Measurements from ENCODE around the gene CHRNB1.
"Not testable (repeated sequence)": the region's sequence is repeated elsewhere in the genome, so short reads cannot be mapped to it uniquely, and the experiment has no call there.

The CHRNB1 gene

GRCh38 chr17:7465597-7466275 lies 20.9 kb downstream of the CHRNB1 start:
- Histone ChIP-seq H3K27me3 (ENCODE audit: control insufficient read depth in 5 of 5, insufficient read depth in 4 of 5, low read length in 5 of 5) (no peaks in the 10 kb centered on the region), H3K4me3 (ENCODE audit: low read depth in 1 of 5, low read length in 5 of 5) (no peak overlapping the region), H3K4me1 (ENCODE audit: control insufficient read depth in 5 of 5, insufficient read depth in 5 of 5, low read length in 5 of 5) (peaks cover 0 to 35% (median 27%) of the 10 kb centered on the region in 5 donors), H3K9me3 (ENCODE audit: control insufficient read depth in 5 of 5, low read length in 5 of 5) (no peaks in the 10 kb centered on the region), H3K9ac (ENCODE audit: low read length in 5 of 5) (no peak overlapping the region), H3K27ac (ENCODE audit: low read depth, low read length) (peak overlapping the region; percentile 72), H3K36me3 (ENCODE audit: control insufficient read depth in 5 of 5, insufficient read depth in 5 of 5, low read length in 5 of 5) (peaks cover 0 to 50% (median 33%) of the 10 kb centered on the region in 5 donors)

GRCh38 chr17:7466318-7466638 lies 21.4 kb downstream of the CHRNB1 start:
- H3K4me1 ChIP-seq (ENCODE audit: control insufficient read depth in 5 of 5, insufficient read depth in 5 of 5, low read length in 5 of 5): peaks cover 0 to 37% (median 30%) of the 10 kb centered on the region in 5 donors
- no peaks in the 10 kb centered on the region for H3K27me3 ChIP-seq (ENCODE audit: control insufficient read depth in 5 of 5, insufficient read depth in 4 of 5, low read length in 5 of 5)
- no peaks in the 10 kb centered on the region for H3K9me3 ChIP-seq (ENCODE audit: control insufficient read depth in 5 of 5, low read length in 5 of 5)
- peak overlapping the region; percentile 72 for H3K27ac ChIP-seq (ENCODE audit: low read depth, low read length)
- H3K36me3 ChIP-seq (ENCODE audit: control insufficient read depth in 5 of 5, insufficient read depth in 5 of 5, low read length in 5 of 5): peaks cover 0 to 50% (median 33%) of the 10 kb centered on the region in 5 donors
- H3K9ac ChIP-seq (ENCODE audit: low read length in 5 of 5): peak overlapping the region in 2 of 5 donors; percentile 55 to 56
- no peak overlapping the region for H3K4me3 ChIP-seq (ENCODE audit: low read depth in 1 of 5, low read length in 5 of 5)

- H3K4me3 ChIP-seq (ENCODE audit: low read depth in 1 of 5, low read length in 5 of 5): no peak overlapping the region
- peaks cover 0 to 49% (median 32%) of the 10 kb centered on the region in 5 donors for H3K36me3 ChIP-seq (ENCODE audit: control insufficient read depth in 5 of 5, insufficient read depth in 5 of 5, low read length in 5 of 5)
- peak overlapping the region; percentile 72 for H3K27ac ChIP-seq (ENCODE audit: low read depth, low read length)
- peaks cover 0 to 39% (median 34%) of the 10 kb centered on the region in 5 donors for H3K4me1 ChIP-seq (ENCODE audit: control insufficient read depth in 5 of 5, insufficient read depth in 5 of 5, low read length in 5 of 5)
- peak overlapping the region in 2 of 5 donors; percentile 55 to 56 for H3K9ac ChIP-seq (ENCODE audit: low read length in 5 of 5)
- no peaks in the 10 kb centered on the region for H3K9me3 ChIP-seq (ENCODE audit: control insufficient read depth in 5 of 5, low read length in 5 of 5)
- H3K27me3 ChIP-seq (ENCODE audit: control insufficient read depth in 5 of 5, insufficient read depth in 4 of 5, low read length in 5 of 5): no peaks in the 10 kb centered on the region
Measured at GRCh38 chr17:7466639-7467341, 21.9 kb downstream of the CHRNB1 start.

GRCh38 chr17:7467498-7467897 lies 22.6 kb downstream of the CHRNB1 start:
- H3K27ac ChIP-seq (ENCODE audit: low read depth, low read length): peak overlapping the region; percentile 51
- peak overlapping the region in 1 of 5 donors; percentile 9 for H3K9ac ChIP-seq (ENCODE audit: low read length in 5 of 5)
- peaks cover 0 to 42% (median 28%) of the 10 kb centered on the region in 5 donors for H3K36me3 ChIP-seq (ENCODE audit: control insufficient read depth in 5 of 5, insufficient read depth in 5 of 5, low read length in 5 of 5)
- H3K27me3 ChIP-seq (ENCODE audit: control insufficient read depth in 5 of 5, insufficient read depth in 4 of 5, low read length in 5 of 5): no peaks in the 10 kb centered on the region
- H3K4me1 ChIP-seq (ENCODE audit: control insufficient read depth in 5 of 5, insufficient read depth in 5 of 5, low read length in 5 of 5): peaks cover 0 to 42% (median 36%) of the 10 kb centered on the region in 5 donors
- H3K4me3 ChIP-seq (ENCODE audit: low read depth in 1 of 5, low read length in 5 of 5): no peak overlapping the region
- H3K9me3 ChIP-seq (ENCODE audit: control insufficient read depth in 5 of 5, low read length in 5 of 5): no peaks in the 10 kb centered on the region

- H3K27ac ChIP-seq (ENCODE audit: low read depth, low read length): no peak overlapping the region
- H3K9ac ChIP-seq (ENCODE audit: low read length in 5 of 5): peak overlapping the region in 1 of 5 donors; percentile 14
- H3K4me1 ChIP-seq (ENCODE audit: control insufficient read depth in 5 of 5, insufficient read depth in 5 of 5, low read length in 5 of 5): peaks cover 0 to 42% (median 36%) of the 10 kb centered on the region in 5 donors
- H3K36me3 ChIP-seq (ENCODE audit: control insufficient read depth in 5 of 5, insufficient read depth in 5 of 5, low read length in 5 of 5): peaks cover 0 to 34% (median 20%) of the 10 kb centered on the region in 5 donors
- no peaks in the 10 kb centered on the region for H3K9me3 ChIP-seq (ENCODE audit: control insufficient read depth in 5 of 5, low read length in 5 of 5)
- no peaks in the 10 kb centered on the region for H3K27me3 ChIP-seq (ENCODE audit: control insufficient read depth in 5 of 5, insufficient read depth in 4 of 5, low read length in 5 of 5)
- no peak overlapping the region for H3K4me3 ChIP-seq (ENCODE audit: low read depth in 1 of 5, low read length in 5 of 5)
Measured at GRCh38 chr17:7468290-7468689, 23.4 kb downstream of the CHRNB1 start.

- peaks cover 0 to 28% (median 14%) of the 10 kb centered on the region in 5 donors for H3K36me3 ChIP-seq (ENCODE audit: control insufficient read depth in 5 of 5, insufficient read depth in 5 of 5, low read length in 5 of 5)
- H3K4me1 ChIP-seq (ENCODE audit: control insufficient read depth in 5 of 5, insufficient read depth in 5 of 5, low read length in 5 of 5): peaks cover 0 to 47% (median 36%) of the 10 kb centered on the region in 5 donors
- no peak overlapping the region for H3K27ac ChIP-seq (ENCODE audit: low read depth, low read length)
- peak overlapping the region in 1 of 5 donors; percentile 14 for H3K9ac ChIP-seq (ENCODE audit: low read length in 5 of 5)
- no peak overlapping the region for H3K4me3 ChIP-seq (ENCODE audit: low read depth in 1 of 5, low read length in 5 of 5)
- H3K27me3 ChIP-seq (ENCODE audit: control insufficient read depth in 5 of 5, insufficient read depth in 4 of 5, low read length in 5 of 5): no peaks in the 10 kb centered on the region
- no peaks in the 10 kb centered on the region for H3K9me3 ChIP-seq (ENCODE audit: control insufficient read depth in 5 of 5, low read length in 5 of 5)
Measured at GRCh38 chr17:7468804-7469389, 24.0 kb downstream of the CHRNB1 start.

GRCh38 chr17:7469843-7470242 lies 25.0 kb downstream of the CHRNB1 start:
- Histone ChIP-seq H3K4me1 (ENCODE audit: control insufficient read depth in 5 of 5, insufficient read depth in 5 of 5, low read length in 5 of 5) (peaks cover 0 to 56% (median 38%) of the 10 kb centered on the region in 5 donors), H3K36me3 (ENCODE audit: control insufficient read depth in 5 of 5, insufficient read depth in 5 of 5, low read length in 5 of 5) (peaks cover 0 to 22% (median 12%) of the 10 kb centered on the region in 5 donors)
- H3K9me3 ChIP-seq (ENCODE audit: control insufficient read depth in 5 of 5, low read length in 5 of 5); H3K27ac ChIP-seq (ENCODE audit: low read depth, low read length); H3K27me3 ChIP-seq (ENCODE audit: control insufficient read depth in 5 of 5, insufficient read depth in 4 of 5, low read length in 5 of 5); H3K4me3 ChIP-seq (ENCODE audit: low read depth in 1 of 5, low read length in 5 of 5); H3K9ac ChIP-seq (ENCODE audit: low read length in 5 of 5): not testable (repeated sequence)

- not testable (repeated sequence) for H3K4me3 ChIP-seq (ENCODE audit: low read depth in 1 of 5, low read length in 5 of 5); H3K27me3 ChIP-seq (ENCODE audit: control insufficient read depth in 5 of 5, insufficient read depth in 4 of 5, low read length in 5 of 5); H3K27ac ChIP-seq (ENCODE audit: low read depth, low read length); H3K9me3 ChIP-seq (ENCODE audit: control insufficient read depth in 5 of 5, low read length in 5 of 5)
- peak overlapping the region in 1 of 5 donors; percentile 39 for H3K9ac ChIP-seq (ENCODE audit: low read length in 5 of 5)
- peaks cover 0 to 19% (median 11%) of the 10 kb centered on the region in 5 donors for H3K36me3 ChIP-seq (ENCODE audit: control insufficient read depth in 5 of 5, insufficient read depth in 5 of 5, low read length in 5 of 5)
- H3K4me1 ChIP-seq (ENCODE audit: control insufficient read depth in 5 of 5, insufficient read depth in 5 of 5, low read length in 5 of 5): peaks cover 0 to 62% (median 41%) of the 10 kb centered on the region in 5 donors
Measured at GRCh38 chr17:7470457-7470973, 25.7 kb downstream of the CHRNB1 start.

GRCh38 chr17:7471729-7472128 lies 26.9 kb downstream of the CHRNB1 start:
- H3K4me1 ChIP-seq (ENCODE audit: control insufficient read depth in 5 of 5, insufficient read depth in 5 of 5, low read length in 5 of 5): peaks cover 11 to 66% (median 49%) of the 10 kb centered on the region in 5 donors
- H3K27ac ChIP-seq (ENCODE audit: low read depth, low read length): no peak overlapping the region
- peaks cover 0 to 7% (median under 1%) of the 10 kb centered on the region in 5 donors for H3K36me3 ChIP-seq (ENCODE audit: control insufficient read depth in 5 of 5, insufficient read depth in 5 of 5, low read length in 5 of 5)
- H3K9me3 ChIP-seq (ENCODE audit: control insufficient read depth in 5 of 5, low read length in 5 of 5): no peaks in the 10 kb centered on the region
- peak overlapping the region in 1 of 5 donors; percentile 56 for H3K9ac ChIP-seq (ENCODE audit: low read length in 5 of 5)
- H3K4me3 ChIP-seq (ENCODE audit: low read depth in 1 of 5, low read length in 5 of 5): no peak overlapping the region
- no peaks in the 10 kb centered on the region for H3K27me3 ChIP-seq (ENCODE audit: control insufficient read depth in 5 of 5, insufficient read depth in 4 of 5, low read length in 5 of 5)

GRCh38 chr17:7474767-7475166 lies 29.9 kb downstream of the CHRNB1 start:
- H3K27ac ChIP-seq (ENCODE audit: low read depth, low read length): peak overlapping the region; percentile 95
- not testable (repeated sequence) for H3K9me3 ChIP-seq (ENCODE audit: control insufficient read depth in 5 of 5, low read length in 5 of 5); H3K9ac ChIP-seq (ENCODE audit: low read length in 5 of 5); H3K27me3 ChIP-seq (ENCODE audit: control insufficient read depth in 5 of 5, insufficient read depth in 4 of 5, low read length in 5 of 5); H3K4me3 ChIP-seq (ENCODE audit: low read depth in 1 of 5, low read length in 5 of 5); H3K36me3 ChIP-seq (ENCODE audit: control insufficient read depth in 5 of 5, insufficient read depth in 5 of 5, low read length in 5 of 5)
- H3K4me1 ChIP-seq (ENCODE audit: control insufficient read depth in 5 of 5, insufficient read depth in 5 of 5, low read length in 5 of 5): peaks cover 11 to 66% (median 50%) of the 10 kb centered on the region in 5 donors

All from subcutaneous abdominal adipose tissue (tissue), 5 donors.